Epithelial cell of esophagus (primary cell): ENCODE results near the gene ANTKMT.
"Not testable (repeated sequence)": the region's sequence is repeated elsewhere in the genome, so short reads cannot be mapped to it uniquely, and the experiment has no call there.

Source experiments
- DNase-seq: peaks from one replicate; pipeline ENCODE4 v3.0.0; 2010; ENCODE audit warnings: low read depth
- H3K4me3 ChIP-seq: 2 replicates; pipeline ENCODE4 v1.5.1; 2011; ENCODE audit warnings: mild to moderate bottlenecking, low read length, control low read depth
- CTCF ChIP-seq: IDR thresholded peaks from 2 replicates; pipeline ENCODE4 v1.5.1; 2011; ENCODE audit warnings: low read depth, mild to moderate bottlenecking, low read length, control low read depth, inconsistent platforms; ENCODE audit not compliant: insufficient read depth; ENCODE audit errors: missing control alignments

The ANTKMT gene

GRCh38 chr16:708959-709358, 12.0 kb upstream of the ANTKMT start:
- no peak for TF ChIP-seq CTCF
- DNase-seq, result no peak
- H3K4me3 ChIP-seq, result no peak overlapping the region

GRCh38 chr16:709566-710499, 11.1 kb upstream of the ANTKMT start:
- DNase-seq, result peak; percentile 68
- H3K4me3 ChIP-seq, result no peak overlapping the region
- no peak for TF ChIP-seq CTCF

GRCh38 chr16:710500-711075, 10.4 kb upstream of the ANTKMT start:
- no peak overlapping the region for H3K4me3 ChIP-seq
- DNase-seq, result no peak
- TF ChIP-seq CTCF, result no peak

GRCh38 chr16:711084-711483, 9.9 kb upstream of the ANTKMT start:
- H3K4me3 ChIP-seq, result no peak overlapping the region
- TF ChIP-seq CTCF, result no peak
- no peak for DNase-seq

GRCh38 chr16:711548-712320, 9.2 kb upstream of the ANTKMT start:
- peak; percentile 68 for DNase-seq
- peak; percentile 69 for TF ChIP-seq CTCF
- H3K4me3 ChIP-seq, result no peak overlapping the region

GRCh38 chr16:712740-713250, 8.2 kb upstream of the ANTKMT start:
- DNase-seq, result peak; percentile 96
- H3K4me3 ChIP-seq, result not testable (repeated sequence)
- TF ChIP-seq CTCF, result peak; percentile 50
